PC-3 (cell line): ENCODE measurements around the gene UBC. TPM values are rescaled to one million over a fixed set of nuclear protein-coding genes. Genes with fewer than 3 reads are reported as not detected.

Experiments used
- ATAC-seq: fragments of 200-7000 bp; cut with Tn5 transposase; 2 replicates; pipeline ENCODE4 v1.9.1; 2020; ENCODE audit warnings: mild to moderate bottlenecking, moderate library complexity
- BruUV-seq: library from RNA; stranded (reverse); fragments of 400-500 nt; replicated peaks from 2 replicates; lab custom pipeline; 2021; lab: Mats Ljungman, UMichigan
- CTCF ChIA-PET: fragments of 300-600 bp; sonication (Branson Sonifier 250); formaldehyde crosslinking; loops from one replicate; lab custom pipeline; 2022; ENCODE audit warnings: antibody characterized with exemption; lab: Charles Lee
- POLR2A ChIA-PET: fragments of 300-600 bp; sonication (Branson Sonifier 250); formaldehyde crosslinking; loops from one replicate; lab custom pipeline; 2022; ENCODE audit warnings: antibody characterized with exemption; ENCODE audit not compliant: unreplicated experiment; lab: Charles Lee
- DNase-seq: peaks from one replicate; pipeline ENCODE4 v3.0.0-alpha.2; 2015
- H2AFZ ChIP-seq: fragments of 300-600 bp; sonication (generic); 2 replicates; pipeline ENCODE4 v1.6.0; 2016; ENCODE audit warnings: antibody characterized with exemption, low read length
- H3F3A ChIP-seq: fragments of 300-600 bp; sonication (generic); one replicate; pipeline ENCODE4 v1.6.0; 2017; ENCODE audit warnings: antibody characterized with exemption, low read length, control low read depth, mild to moderate bottlenecking; ENCODE audit not compliant: unreplicated experiment
- H3K27ac ChIP-seq: fragments of 300-600 bp; sonication (generic); 2 replicates; pipeline ENCODE4 v1.5.1; 2016; ENCODE audit warnings: mild to moderate bottlenecking, low read length
- H3K27me3 ChIP-seq: fragments of 300-600 bp; sonication (generic); 2 replicates; pipeline ENCODE4 v1.6.1; 2016; ENCODE audit warnings: low read length, mixed read lengths
- H3K36me3 ChIP-seq: fragments of 300-600 bp; sonication (generic); 2 replicates; pipeline ENCODE4 v1.6.1; 2016; ENCODE audit warnings: low read depth, mixed run types, low read length, mixed read lengths
- H3K4me1 ChIP-seq: fragments of 300-600 bp; sonication (generic); 2 replicates; pipeline ENCODE4 v1.5.1; 2016; ENCODE audit warnings: low read length; ENCODE audit not compliant: insufficient read depth
- H3K4me2 ChIP-seq: fragments of 300-600 bp; sonication (generic); 2 replicates; pipeline ENCODE4 v1.6.0; 2016; ENCODE audit warnings: low read length
- H3K4me3 ChIP-seq: fragments of 300-600 bp; sonication (generic); 2 replicates; pipeline ENCODE4 v1.5.1; 2016; ENCODE audit warnings: mild to moderate bottlenecking, low read length, mixed read lengths
- H3K79me2 ChIP-seq: fragments of 300-600 bp; sonication (generic); 2 replicates; pipeline ENCODE4 v1.6.1; 2017; ENCODE audit warnings: low read length, mixed read lengths
- H3K9ac ChIP-seq: fragments of 300-600 bp; sonication (generic); 2 replicates; pipeline ENCODE4 v1.6.0; 2016; ENCODE audit warnings: mild to moderate bottlenecking, low read length
- H3K9me2 ChIP-seq: fragments of 300-600 bp; sonication (generic); replicated peaks from 2 replicates; pipeline ENCODE4 v1.6.1; 2016; ENCODE audit warnings: mixed run types, low read length, mixed read lengths
- H3K9me3 ChIP-seq: fragments of 300-600 bp; sonication (generic); 2 replicates; pipeline ENCODE4 v1.6.1; 2016; ENCODE audit warnings: low read length, mixed read lengths
- H4K20me1 ChIP-seq: fragments of 300-600 bp; sonication (generic); 2 replicates; pipeline ENCODE4 v1.6.1; 2016; ENCODE audit warnings: low read length, mixed read lengths
- EZH2 ChIP-seq: fragments of 300-600 bp; sonication (generic); IDR thresholded peaks from one replicate; pipeline ENCODE4 v1.6.1; 2017; ENCODE audit warnings: antibody characterized with exemption, mild to moderate bottlenecking, low read length; ENCODE audit not compliant: unreplicated experiment
- EZH2phosphoT487 ChIP-seq: fragments of 300-600 bp; sonication (generic); IDR thresholded peaks from 2 replicates; pipeline ENCODE4 v1.6.1; 2018; ENCODE audit warnings: mild to moderate bottlenecking, antibody characterized with exemption, low read length, borderline replicate concordance
- intact Hi-C: fragments of 100-400 bp; cut with micrococcal nuclease; formaldehyde crosslinking; loops from 2 replicates; pipeline ENCODE4 v1.9.0; 2023
- total RNA-seq: library from RNA; depleted of rRNA; stranded (reverse); fragments of >200 nt; gene quantifications from 2 replicates; pipeline ENCODE4 v1.2.3, GENCODE V29; 2014
- TF ChIP-seq, protein P1 (sequence below): fragments of 300-600 bp; sonication (generic); conservative IDR thresholded peaks from 2 replicates; pipeline ENCODE4 v1.5.1; 2017; ENCODE audit warnings: antibody characterized with exemption, low read depth, mild to moderate bottlenecking, low read length

UBC gene
- total RNA-seq, 1 experiment from 2014 or later, result 1,587 TPM

DNA sequence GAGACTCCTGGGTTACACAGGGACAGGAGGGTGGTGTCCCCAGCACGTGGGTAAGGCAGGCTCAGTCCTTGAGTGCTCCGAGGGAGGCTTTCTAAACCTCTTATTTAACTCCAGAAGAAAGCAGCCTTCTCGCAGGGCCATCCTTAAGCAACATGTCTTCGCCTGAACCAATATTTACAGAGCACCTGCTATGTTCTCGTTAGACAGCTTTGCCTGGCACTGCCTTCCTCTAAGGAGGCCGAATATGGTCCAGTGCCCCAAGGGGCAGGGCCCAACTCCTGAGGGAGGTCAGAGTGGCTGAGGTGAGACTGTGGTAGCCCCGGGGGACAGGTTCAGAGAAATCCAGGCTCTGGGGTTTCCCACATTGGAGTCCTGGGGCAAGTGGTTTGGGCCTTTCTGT is 48.7 kb downstream of the UBC start:
- H3K9me3 ChIP-seq, result no peaks in the 10 kb centered on the region
- H3K79me2 ChIP-seq, result peaks cover 30% of the 10 kb centered on the region
- peaks cover 26% of the 10 kb centered on the region for H3K4me1 ChIP-seq
- no peaks in the 10 kb centered on the region for H3F3A ChIP-seq
- no peak overlapping the region for H3K4me2 ChIP-seq
- BruUV-seq, result no TSS peak
- H3K27ac ChIP-seq, result no peak overlapping the region
- no peak overlapping the region for H2AFZ ChIP-seq
- H3K27me3 ChIP-seq, result no peaks in the 10 kb centered on the region
- no peak overlapping the region for H3K9ac ChIP-seq
- ATAC-seq (no peak), DNase-seq (no peak)
- peaks cover 11% of the 10 kb centered on the region; the same call in 1 of the 2 replicates for H4K20me1 ChIP-seq
- H3K36me3 ChIP-seq, result no peaks in the 10 kb centered on the region
- intact Hi-C loops, result no loop called here
- ChIA-PET CTCF (no interaction called here), POLR2A (no interaction called here)
- no peaks in the 10 kb centered on the region for H3K9me2 ChIP-seq
- TF ChIP-seq EZH2, result no peak
- TF ChIP-seq EZH2phosphoT487, result no peak
- TF ChIP-seq, protein P1, sequence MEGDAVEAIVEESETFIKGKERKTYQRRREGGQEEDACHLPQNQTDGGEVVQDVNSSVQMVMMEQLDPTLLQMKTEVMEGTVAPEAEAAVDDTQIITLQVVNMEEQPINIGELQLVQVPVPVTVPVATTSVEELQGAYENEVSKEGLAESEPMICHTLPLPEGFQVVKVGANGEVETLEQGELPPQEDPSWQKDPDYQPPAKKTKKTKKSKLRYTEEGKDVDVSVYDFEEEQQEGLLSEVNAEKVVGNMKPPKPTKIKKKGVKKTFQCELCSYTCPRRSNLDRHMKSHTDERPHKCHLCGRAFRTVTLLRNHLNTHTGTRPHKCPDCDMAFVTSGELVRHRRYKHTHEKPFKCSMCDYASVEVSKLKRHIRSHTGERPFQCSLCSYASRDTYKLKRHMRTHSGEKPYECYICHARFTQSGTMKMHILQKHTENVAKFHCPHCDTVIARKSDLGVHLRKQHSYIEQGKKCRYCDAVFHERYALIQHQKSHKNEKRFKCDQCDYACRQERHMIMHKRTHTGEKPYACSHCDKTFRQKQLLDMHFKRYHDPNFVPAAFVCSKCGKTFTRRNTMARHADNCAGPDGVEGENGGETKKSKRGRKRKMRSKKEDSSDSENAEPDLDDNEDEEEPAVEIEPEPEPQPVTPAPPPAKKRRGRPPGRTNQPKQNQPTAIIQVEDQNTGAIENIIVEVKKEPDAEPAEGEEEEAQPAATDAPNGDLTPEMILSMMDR, result no peak
- no peak overlapping the region for H3K4me3 ChIP-seq

DNA sequence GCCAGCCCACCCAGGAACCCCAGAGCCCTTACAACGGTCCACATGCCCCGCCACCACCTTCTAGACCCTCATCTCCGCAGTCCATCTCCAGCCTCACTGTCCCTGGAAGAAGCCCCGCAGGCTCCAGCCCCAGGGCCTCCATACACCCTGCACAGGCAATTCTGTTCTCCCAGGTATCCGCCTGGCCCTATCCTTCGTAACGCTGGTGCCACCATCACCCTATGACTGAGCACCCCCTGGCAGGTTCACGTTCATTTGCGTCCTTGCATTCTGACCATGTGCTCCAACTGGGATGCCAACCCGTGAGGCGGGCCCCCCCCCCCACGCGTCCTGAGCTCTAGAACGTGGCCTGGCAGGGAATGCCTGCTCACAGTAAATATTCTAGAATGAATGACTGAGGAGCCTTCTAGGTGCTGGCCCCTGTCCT is 50.1 kb downstream of the UBC start:
- intact Hi-C loops, result loop anchor here (5.0 kb wide), 1 partner anchor 87 kb away; no protein-coding TSS in a partner anchor
- POLR2A ChIA-PET, result no interaction called here
- CTCF ChIA-PET, result interaction anchor here (0.6 kb wide), 2 partner anchors 26 to 77 kb away, joined by 3 to 5 read pairs; no protein-coding TSS in a partner anchor

More for the DNA sequence above, 50.1 kb downstream of the UBC start:
- no peak for DNase-seq
- TSS peak; percentile 89 for BruUV-seq
- H3K4me2 ChIP-seq, result peak overlapping the region; percentile 81
- no peaks in the 10 kb centered on the region for H3F3A ChIP-seq
- no peak for ATAC-seq
- peak overlapping the region; percentile 58 for H3K4me3 ChIP-seq
- H3K36me3 ChIP-seq, result 0 out of 2 replicates have a peak, but pooled peaks cover 5% of the 10 kb centered on the region
- no peaks in the 10 kb centered on the region for H3K27me3 ChIP-seq
- peaks cover 11% of the 10 kb centered on the region; the same call in 1 of the 2 replicates for H4K20me1 ChIP-seq
- H3K27ac ChIP-seq, result peak overlapping the region; percentile 37
- TF ChIP-seq EZH2 (no peak), EZH2phosphoT487 (no peak)
- TF ChIP-seq, protein P1, result no peak
- H3K9me3 ChIP-seq, result no peaks in the 10 kb centered on the region
- H3K9me2 ChIP-seq, result no peaks in the 10 kb centered on the region
- H2AFZ ChIP-seq, result peak overlapping the region; percentile 86
- peaks cover 26% of the 10 kb centered on the region for H3K4me1 ChIP-seq
- H3K79me2 ChIP-seq, result peaks cover 43% of the 10 kb centered on the region
- H3K9ac ChIP-seq, result peak overlapping the region; percentile 88
